Left kidney (tissue), 2 donors: ENCODE measurements around the gene HSD17B1. TPM values are rescaled to one million over a fixed set of nuclear protein-coding genes. Genes with fewer than 3 reads are reported as not detected.
"Not testable (repeated sequence)": the region's sequence is repeated elsewhere in the genome, so short reads cannot be mapped to it uniquely, and the experiment has no call there.

Experiments used
- DNase-seq: peaks from one replicate; pipeline ENCODE4 v3.0.0-alpha.2; 2013
- polyA plus RNA-seq: library from polyadenylated mRNA; unstranded; fragments of 120-200 nt; gene quantifications from one replicate; pipeline ENCODE4 v1.2.1, GENCODE V29; 2013; ENCODE audit not compliant: insufficient read length

The HSD17B1 gene
- polyA plus RNA-seq, 1 donor = 4.7 TPM

- no peak for DNase-seq
These were observed 27.5 kb upstream of the HSD17B1 start for GRCh38 chr17:42525221-42525620.

GRCh38 chr17:42526031-42526444 is 26.7 kb upstream of the HSD17B1 start:
- no peak for DNase-seq

- DNase-seq = no peak
These were observed 24.8 kb upstream of the HSD17B1 start for GRCh38 chr17:42527932-42528331.

- no peak for DNase-seq
These were observed 23.7 kb upstream of the HSD17B1 start for GRCh38 chr17:42529061-42529460.

GRCh38 chr17:42530952-42531454 is 21.7 kb upstream of the HSD17B1 start:
- DNase-seq = no peak

GRCh38 chr17:42531455-42532354 is 21.0 kb upstream of the HSD17B1 start:
- DNase-seq = no peak

- no peak for DNase-seq
These were observed 17.3 kb upstream of the HSD17B1 start for GRCh38 chr17:42535155-42536047.

- DNase-seq = peak; percentile 86
These were observed 16.7 kb upstream of the HSD17B1 start, which contains the start of gene NAGLU for GRCh38 chr17:42536048-42536371. Gene NAGLU (plus strand): TSS chr17:42536241. CDS start chr17:42536273, 32 bp downstream.

GRCh38 chr17:42536372-42537155 is 16.2 kb upstream of the HSD17B1 start:
- no peak for DNase-seq

GRCh38 chr17:42537156-42537805 is 15.4 kb upstream of the HSD17B1 start:
- DNase-seq = no peak

GRCh38 chr17:42537826-42538451 is 14.8 kb upstream of the HSD17B1 start:
- DNase-seq = no peak

GRCh38 chr17:42538482-42538881 is 14.2 kb upstream of the HSD17B1 start:
- no peak for DNase-seq

- not testable (repeated sequence) for DNase-seq
These were observed 12.2 kb upstream of the HSD17B1 start for GRCh38 chr17:42540558-42540957.

GRCh38 chr17:42541041-42541833 is 11.5 kb upstream of the HSD17B1 start:
- DNase-seq = no peak

GRCh38 chr17:42543190-42544079 is 9.3 kb upstream of the HSD17B1 start:
- no peak for DNase-seq

GRCh38 chr17:42544874-42545283 is 7.8 kb upstream of the HSD17B1 start:
- no peak for DNase-seq

- not testable (repeated sequence) for DNase-seq
These were observed 6.8 kb upstream of the HSD17B1 start for GRCh38 chr17:42545755-42546505.

GRCh38 chr17:42547001-42547461 is 5.7 kb upstream of the HSD17B1 start:
- DNase-seq = no peak
